Ovary (tissue), 9 donors: Measurements from ENCODE around the gene TNIP1. TPM values are rescaled to one million over a fixed set of nuclear protein-coding genes. Genes with fewer than 3 reads are reported as not detected.

Source experiments
- DNase-seq, 5 donors: peaks; one replicate each; pipeline ENCODE4 v3.0.0-alpha.2; 2019 to 2020
- H3K27ac ChIP-seq, 2 donors: fragments of 200-600 bp; one replicate each; pipeline versions ENCODE4 v1.5.1 to v1.8.0; 2019 to 2022
- H3K27me3 ChIP-seq: fragments of 200-600 bp; one replicate; pipeline ENCODE4 v1.8.0; 2022
- H3K36me3 ChIP-seq: fragments of 200-600 bp; sonication (generic); one replicate; pipeline ENCODE4 v1.5.1; 2019
- H3K4me1 ChIP-seq: one replicate; pipeline ENCODE4 v1.8.1; 2013; ENCODE audit warnings: mild to moderate bottlenecking, moderate library complexity; ENCODE audit not compliant: insufficient read depth
- H3K4me3 ChIP-seq: fragments of 200-600 bp; sonication (generic); one replicate; pipeline ENCODE4 v1.5.1; 2017
- H3K9me3 ChIP-seq, 2 donors: fragments of 200-600 bp in 1 of 2; sonication (generic) in 1 of 2; one replicate each; pipeline versions ENCODE4 v1.5.1 to v1.8.1; 2013 to 2019; ENCODE audit warnings: mild to moderate bottlenecking in 1 of 2, moderate library complexity in 1 of 2
- EP300 ChIP-seq: sonication (generic); formaldehyde crosslinking; IDR thresholded peaks from one replicate; pipeline ENCODE4 v1.6.1; 2017; ENCODE audit warnings: antibody characterized with exemption
- POLR2A ChIP-seq: fragments of 450-650 bp; IDR thresholded peaks from one replicate; pipeline ENCODE4 v1.6.1; 2017; ENCODE audit warnings: antibody characterized with exemption, mild to moderate bottlenecking, moderate library complexity
- WGBS, 3 donors: extraction: QIAGEN DNeasy Blood & Tissue Kit in 1 of 3; methylation state at CpG; one replicate each; pipeline versions ENCODE4 v1.1.5 to v1.1.7; 2013 to 2017; 5-methylcytosine and 5-hydroxymethylcytosine counted together
- intact Hi-C, 4 donors: fragments of 100-400 bp; cut with DNase I; formaldehyde crosslinking; loops; one replicate each; pipeline versions ENCODE4 v1.11.0 to v1.15.1; 2022 to 2023
- polyA plus RNA-seq, 2 donors: library from polyadenylated mRNA; stranded (reverse); fragments of 200-250 nt in 1 of 2; fragments of 350-450 nt in 1 of 2; fragmentation: Illumina TruSeq in 1 of 2; extraction: RNeasy Lipid Tissue Mini Kit (QIAGEN cat#74804) in 1 of 2; gene quantifications; one replicate each; pipeline ENCODE4 v1.2.3, GENCODE V29; 2013 to 2014
- total RNA-seq, 7 donors: library from RNA; depleted of rRNA in 2 of 7; stranded (reverse); fragments of >200 nt in 2 of 7; fragmentation: NEBNext Ultra II Directional in 3 of 7; extraction: Animal tissue kit (Norgen Biotek cat#: 25700) in 3 of 7; gene quantifications; one replicate each; pipeline versions ENCODE4 v1.1.0 to v1.2.4, GENCODE V29; 2016 to 2023
- TF ChIP-seq, protein P1 (sequence below), 3 donors: fragments of 450-650 bp in 2 of 3; fragments of 200-600 bp in 1 of 3; IDR thresholded peaks; one replicate each; pipeline versions ENCODE4 v1.5.1 to v1.8.0; 2016 to 2022; ENCODE audit warnings: antibody characterized with exemption in 3 of 3, mild to moderate bottlenecking in 1 of 3
- donor health status: DM: no; HTN: no; CAD: no; lungs with moderate emphysema.
- donor health status: DM: no; HTN: no; CAD: no.
- donor health status: Bipolar disorder and iron deficiency.
- donor health status: DM: yes; HTN: yes; CAD: no.
- donor health status: DM: no; HTN: no; CAD: no.
- donor health status: DM: yes; HTN: yes; CAD: no.

TNIP1 gene
- total and polyA plus RNA-seq, 9 donors = 39.4 to 89.7 (median 60.6) TPM

DNA sequence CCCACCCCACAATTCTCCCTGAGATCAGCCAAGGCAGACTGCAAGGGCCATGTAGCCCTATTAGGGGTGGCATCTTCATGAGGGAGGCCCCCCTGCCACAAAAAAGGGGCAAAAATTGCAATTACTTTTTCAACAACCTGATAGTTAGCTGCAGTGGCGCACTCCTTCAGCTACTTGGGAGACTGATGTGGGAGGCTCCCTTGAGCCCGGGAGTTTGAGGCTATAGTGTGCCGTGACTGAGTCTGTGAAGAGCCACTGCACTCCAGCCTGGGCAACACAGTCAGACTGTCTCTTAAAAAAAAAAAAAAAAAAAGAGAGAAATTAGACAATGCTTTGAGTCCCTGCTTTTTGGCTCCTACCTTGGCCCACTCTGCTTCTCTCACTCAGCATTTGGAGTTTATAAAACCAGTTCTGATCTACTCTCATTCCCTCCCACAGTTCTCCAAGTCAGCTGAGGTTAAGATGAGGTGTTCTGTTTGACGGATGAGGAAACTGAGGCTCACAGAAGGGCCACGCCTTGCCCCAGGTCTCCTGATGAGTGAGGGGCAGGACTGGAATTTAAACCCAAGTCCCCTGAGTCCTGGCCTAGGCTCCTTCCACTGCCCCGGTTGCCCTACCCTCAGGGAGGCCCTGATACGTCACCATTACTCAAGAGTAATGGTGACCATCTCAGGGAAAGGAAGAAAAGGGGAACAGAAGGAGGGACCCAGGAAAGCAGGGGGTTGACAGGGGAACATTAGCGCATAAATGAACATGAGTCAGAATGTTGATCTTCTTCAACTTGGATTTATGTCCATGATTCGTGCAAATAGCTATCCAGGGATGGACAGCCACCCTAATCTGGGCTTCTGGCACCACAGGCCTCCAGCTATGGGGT is 51.4 kb downstream of the TNIP1 start:
- H3K36me3 ChIP-seq = no peaks in the 10 kb centered on the region
- WGBS, 3 donors = 93 to 95% (median 94%) methylated on average over 9 of the region's 9 CpGs
- intact Hi-C loops = no loop called here
- no peaks in the 10 kb centered on the region for H3K27me3 ChIP-seq
- H3K4me3 ChIP-seq = no peak overlapping the region
- DNase-seq = no peak
- TF ChIP-seq POLR2A = no peak
- H3K4me1 ChIP-seq = peaks cover 18% of the 10 kb centered on the region
- H3K9me3 ChIP-seq = no peaks in the 10 kb centered on the region
- H3K27ac ChIP-seq = no peak overlapping the region

- DNase-seq = no peak
- Histone ChIP-seq H3K27ac (no peak overlapping the region), H3K27me3 (no peaks in the 10 kb centered on the region), H3K36me3 (no peaks in the 10 kb centered on the region), H3K4me3 (no peak overlapping the region), H3K4me1 (peaks cover 24% of the 10 kb centered on the region), H3K9me3 (no peaks in the 10 kb centered on the region)
- intact Hi-C loops = no loop called here
- TF ChIP-seq POLR2A = no peak
- TF ChIP-seq, protein P1, sequence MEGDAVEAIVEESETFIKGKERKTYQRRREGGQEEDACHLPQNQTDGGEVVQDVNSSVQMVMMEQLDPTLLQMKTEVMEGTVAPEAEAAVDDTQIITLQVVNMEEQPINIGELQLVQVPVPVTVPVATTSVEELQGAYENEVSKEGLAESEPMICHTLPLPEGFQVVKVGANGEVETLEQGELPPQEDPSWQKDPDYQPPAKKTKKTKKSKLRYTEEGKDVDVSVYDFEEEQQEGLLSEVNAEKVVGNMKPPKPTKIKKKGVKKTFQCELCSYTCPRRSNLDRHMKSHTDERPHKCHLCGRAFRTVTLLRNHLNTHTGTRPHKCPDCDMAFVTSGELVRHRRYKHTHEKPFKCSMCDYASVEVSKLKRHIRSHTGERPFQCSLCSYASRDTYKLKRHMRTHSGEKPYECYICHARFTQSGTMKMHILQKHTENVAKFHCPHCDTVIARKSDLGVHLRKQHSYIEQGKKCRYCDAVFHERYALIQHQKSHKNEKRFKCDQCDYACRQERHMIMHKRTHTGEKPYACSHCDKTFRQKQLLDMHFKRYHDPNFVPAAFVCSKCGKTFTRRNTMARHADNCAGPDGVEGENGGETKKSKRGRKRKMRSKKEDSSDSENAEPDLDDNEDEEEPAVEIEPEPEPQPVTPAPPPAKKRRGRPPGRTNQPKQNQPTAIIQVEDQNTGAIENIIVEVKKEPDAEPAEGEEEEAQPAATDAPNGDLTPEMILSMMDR (IDR thresholded peaks at IDR 0.05) = no peak
- TF ChIP-seq EP300 = no peak
- 91 to 96% (median 94%) methylated on average over 8 of the region's 8 CpGs for WGBS, 3 donors
Observed at GRCh38 chr5:151028717-151029116, 52.1 kb downstream of the TNIP1 start.

DNA sequence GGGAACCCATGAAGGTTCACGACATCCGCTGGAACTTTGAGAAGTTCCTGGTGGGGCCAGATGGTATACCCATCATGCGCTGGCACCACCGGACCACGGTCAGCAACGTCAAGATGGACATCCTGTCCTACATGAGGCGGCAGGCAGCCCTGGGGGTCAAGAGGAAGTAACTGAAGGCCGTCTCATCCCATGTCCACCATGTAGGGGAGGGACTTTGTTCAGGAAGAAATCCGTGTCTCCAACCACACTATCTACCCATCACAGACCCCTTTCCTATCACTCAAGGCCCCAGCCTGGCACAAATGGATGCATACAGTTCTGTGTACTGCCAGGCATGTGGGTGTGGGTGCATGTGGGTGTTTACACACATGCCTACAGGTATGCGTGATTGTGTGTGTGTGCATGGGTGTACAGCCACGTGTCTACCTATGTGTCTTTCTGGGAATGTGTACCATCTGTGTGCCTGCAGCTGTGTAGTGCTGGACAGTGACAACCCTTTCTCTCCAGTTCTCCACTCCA is 52.8 kb downstream of the TNIP1 start:
- no peaks in the 10 kb centered on the region for H3K36me3 ChIP-seq
- DNase-seq = no peak
- intact Hi-C loops = no loop called here
- no peaks in the 10 kb centered on the region for H3K9me3 ChIP-seq
- TF ChIP-seq EP300 (no peak), POLR2A (no peak)
- TF ChIP-seq, protein P1 (IDR thresholded peaks at IDR 0.05) = no peak
- 92 to 94% (median 93%) methylated on average over 11 of the region's 11 CpGs for WGBS, 3 donors
- H3K27me3 ChIP-seq = no peaks in the 10 kb centered on the region
- H3K4me3 ChIP-seq = no peak overlapping the region
- no peak overlapping the region for H3K27ac ChIP-seq
- H3K4me1 ChIP-seq = peaks cover 29% of the 10 kb centered on the region

GRCh38 chr5:151026679-151027078 is 54.2 kb downstream of the TNIP1 start:
- Histone ChIP-seq H3K4me1 (peaks cover 33% of the 10 kb centered on the region), H3K36me3 (no peaks in the 10 kb centered on the region), H3K9me3 (no peaks in the 10 kb centered on the region), H3K27me3 (no peaks in the 10 kb centered on the region), H3K4me3 (no peak overlapping the region), H3K27ac (peak overlapping the region in 1 of 2 donors; percentile 34)
- DNase-seq = peak; percentile 49 to 78 (median 65)
- intact Hi-C loops = no loop called here
- WGBS, 3 donors = 8 to 20% (median 18%) methylated on average over 6 to 7 of the region's 7 CpGs
- TF ChIP-seq, protein P1 (IDR thresholded peaks at IDR 0.05) = no peak

GRCh38 chr5:151026088-151026487 is 54.7 kb downstream of the TNIP1 start:
- Histone ChIP-seq H3K27me3 (no peaks in the 10 kb centered on the region), H3K4me3 (no peak overlapping the region), H3K9me3 (no peaks in the 10 kb centered on the region), H3K27ac (peak overlapping the region in 1 of 2 donors; percentile 13), H3K36me3 (no peaks in the 10 kb centered on the region), H3K4me1 (peaks cover 33% of the 10 kb centered on the region)
- WGBS, 3 donors = 61 to 79% (median 74%) methylated on average over 9 of the region's 9 CpGs
- DNase-seq = no peak
- TF ChIP-seq, protein P1 (IDR thresholded peaks at IDR 0.05) = no peak
- TF ChIP-seq EP300 = no peak
- no peak for TF ChIP-seq POLR2A
- intact Hi-C loops = no loop called here
